G401.6 (cell line): ENCODE data around the gene TCTN1.
"Not testable (repeated sequence)": the region's sequence is repeated elsewhere in the genome, so short reads cannot be mapped to it uniquely, and the experiment has no call there.

Experiments used
- FAIRE-seq: peaks from 2 replicates; lab custom pipeline; 2012; peaks lifted over from hg19 to GRCh38; lab: Jason Lieb, UNC

Gene TCTN1

GRCh38 chr12:110585231-110585799 lies 28.6 kb upstream of the TCTN1 start:
- FAIRE-seq = no peak

GRCh38 chr12:110587102-110587501 lies 26.8 kb upstream of the TCTN1 start:
- not testable (repeated sequence) for FAIRE-seq

DNA sequence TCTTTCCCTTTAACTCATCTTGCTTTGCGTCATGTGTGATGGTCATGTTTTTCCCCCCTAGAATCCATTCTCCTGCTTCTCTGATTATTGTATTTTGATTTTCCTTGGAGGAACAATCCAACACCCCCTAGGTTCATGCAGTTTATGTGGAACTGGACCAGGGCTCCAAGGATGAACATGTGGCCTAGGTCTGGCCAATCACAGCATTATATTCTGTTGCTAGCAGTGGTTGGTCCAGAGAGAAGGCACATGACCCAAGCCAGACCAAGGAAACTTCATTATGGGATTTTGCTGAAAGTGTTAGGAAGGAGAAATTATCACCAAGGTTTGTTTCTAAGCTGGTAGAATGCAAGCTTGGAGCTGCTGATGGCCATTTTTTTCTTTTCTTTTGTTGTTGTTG lies 23.9 kb upstream of the TCTN1 start:
- FAIRE-seq = no peak

GRCh38 chr12:110590806-110591326 lies 23.1 kb upstream of the TCTN1 start:
- peak; percentile 51 for FAIRE-seq

DNA sequence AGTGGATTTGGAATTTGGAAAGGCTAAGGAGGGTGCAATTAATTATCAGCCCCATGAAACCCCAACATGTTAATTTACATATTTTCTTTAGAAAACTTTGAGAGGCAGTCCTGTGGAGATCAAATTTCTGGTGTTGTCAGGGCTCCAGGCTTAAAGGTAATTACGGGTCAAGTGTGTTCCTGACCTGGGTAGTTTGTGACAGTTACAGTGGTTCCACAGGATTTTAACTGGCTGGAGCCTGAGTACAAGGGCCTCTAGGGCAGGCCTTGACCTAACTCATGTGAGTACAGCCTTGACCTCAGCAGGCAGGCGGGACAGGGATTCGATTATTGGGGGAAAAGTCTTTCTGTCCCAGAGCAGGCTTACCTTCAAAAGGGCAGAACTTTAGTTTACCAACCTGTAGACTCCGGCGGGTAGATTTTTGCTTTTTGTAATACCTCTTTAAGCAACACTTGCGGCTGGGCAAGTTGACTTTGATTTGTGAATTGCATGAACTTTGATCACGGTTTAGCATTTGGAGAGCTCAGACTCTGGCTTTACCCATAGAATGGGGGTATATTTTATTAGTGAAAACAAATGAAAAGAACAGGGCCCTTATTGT lies 22.4 kb upstream of the TCTN1 start:
- no peak for FAIRE-seq

DNA sequence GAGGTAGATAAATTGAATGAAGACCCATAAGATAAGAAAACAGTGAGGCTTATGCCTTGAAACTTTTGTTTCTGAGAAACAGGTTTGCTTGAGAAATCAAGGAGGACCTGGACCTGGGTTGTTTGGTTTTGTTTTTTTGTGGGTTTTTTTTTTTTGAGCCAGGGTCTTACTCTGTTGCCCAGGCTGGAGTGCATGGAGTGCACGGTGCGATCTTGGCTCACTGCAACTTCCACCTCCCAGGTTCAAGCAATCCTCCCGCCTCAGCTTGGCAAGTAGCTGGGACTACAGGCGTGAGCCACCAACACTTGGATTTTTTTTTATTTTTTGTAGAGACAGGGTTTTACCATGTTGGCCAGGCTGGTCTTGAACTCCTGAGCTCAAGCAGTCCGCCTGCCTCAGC lies 21.9 kb upstream of the TCTN1 start:
- FAIRE-seq = no peak

GRCh38 chr12:110592919-110593318 lies 21.0 kb upstream of the TCTN1 start:
- not testable (repeated sequence) for FAIRE-seq

- FAIRE-seq = no peak
Observed at GRCh38 chr12:110597885-110598284, 16.0 kb upstream of the TCTN1 start.

- FAIRE-seq = no peak
Observed at GRCh38 chr12:110599334-110599733, 14.6 kb upstream of the TCTN1 start.

DNA sequence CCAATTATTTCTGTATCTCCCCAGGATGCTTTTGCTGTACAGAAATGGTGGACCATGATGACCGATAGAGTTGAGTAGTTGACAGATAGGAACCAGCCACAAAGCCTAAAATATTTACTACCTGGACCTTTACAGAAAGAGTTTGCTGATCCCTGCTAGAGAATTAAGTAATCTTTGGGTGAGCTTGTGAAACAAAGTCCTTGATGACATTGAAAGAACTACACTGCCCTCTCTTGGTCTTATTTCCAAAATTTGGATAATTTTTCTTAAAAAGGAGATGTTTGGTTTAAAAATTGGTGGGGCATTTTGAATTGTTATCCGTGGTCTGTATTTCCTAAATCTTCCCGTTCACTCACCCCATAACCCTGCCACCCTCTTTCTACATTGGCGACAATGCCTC lies 13.7 kb upstream of the TCTN1 start:
- FAIRE-seq = peak; percentile 90

DNA sequence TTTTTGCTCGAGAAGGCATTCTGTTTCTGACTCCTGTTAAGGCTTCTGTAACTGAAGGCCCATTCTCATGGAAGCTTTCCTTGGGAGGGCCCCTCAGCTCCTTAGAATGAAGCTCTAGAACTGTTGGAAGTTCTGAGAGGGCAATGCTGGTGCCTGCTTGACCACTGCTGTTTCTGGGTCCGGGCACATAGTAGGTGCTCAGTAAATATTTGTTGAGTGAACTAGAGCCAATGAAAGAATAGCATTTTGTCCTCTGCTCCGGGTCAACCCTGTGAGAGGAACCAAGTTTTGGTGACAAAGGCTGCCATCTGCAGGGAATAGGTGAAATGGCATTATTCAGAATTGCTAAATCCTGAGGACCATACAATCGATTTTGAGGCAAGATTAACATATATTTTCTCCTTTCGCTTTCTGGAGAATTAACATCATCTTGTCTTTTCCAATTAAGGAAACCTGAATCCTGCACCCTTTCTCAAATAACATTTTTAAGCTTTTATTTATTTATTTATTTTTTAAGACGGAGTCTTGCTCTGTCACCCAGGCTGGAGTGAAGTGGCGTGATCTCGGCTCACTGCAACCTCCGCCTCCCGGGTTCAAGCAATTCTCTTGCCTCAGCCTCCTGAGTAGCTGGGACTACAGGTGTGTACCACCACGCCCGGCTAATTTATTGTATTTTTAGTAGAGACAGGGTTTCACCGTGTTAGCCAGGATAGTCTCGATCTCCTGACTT lies 11.7 kb upstream of the TCTN1 start:
- FAIRE-seq = peak; percentile 90

GRCh38 chr12:110606253-110606611 lies 7.7 kb upstream of the TCTN1 start:
- FAIRE-seq = no peak

GRCh38 chr12:110613071-110613770 lies 708 bp upstream of the TCTN1 start:
- FAIRE-seq = no peak

- FAIRE-seq = no peak
Observed at GRCh38 chr12:110615171-110615570, 1.2 kb downstream of the TCTN1 start.

- FAIRE-seq = no peak
Observed at GRCh38 chr12:110616471-110617115, 2.7 kb downstream of the TCTN1 start.

GRCh38 chr12:110619534-110619953 lies 5.6 kb downstream of the TCTN1 start:
- FAIRE-seq = no peak

DNA sequence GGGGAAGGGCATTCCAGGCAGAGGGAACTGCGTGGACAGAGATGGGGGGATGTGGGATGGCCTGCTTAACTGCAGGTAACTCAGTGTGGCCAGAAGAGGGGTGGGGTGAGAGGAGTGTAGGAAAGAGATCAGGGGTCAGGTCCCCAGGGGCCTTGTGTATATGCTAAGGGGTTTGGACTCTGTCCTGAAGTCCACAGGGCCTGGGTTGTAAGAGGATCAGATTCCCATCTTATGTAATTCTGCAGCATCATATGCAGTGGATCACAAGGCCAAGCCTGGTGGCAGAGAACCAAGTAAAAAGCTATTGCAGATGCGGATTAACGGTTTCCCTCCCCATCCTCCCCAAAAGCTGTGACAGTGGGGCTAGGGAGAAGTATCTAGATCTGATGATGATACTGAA lies 8.7 kb downstream of the TCTN1 start:
- FAIRE-seq = no peak

DNA sequence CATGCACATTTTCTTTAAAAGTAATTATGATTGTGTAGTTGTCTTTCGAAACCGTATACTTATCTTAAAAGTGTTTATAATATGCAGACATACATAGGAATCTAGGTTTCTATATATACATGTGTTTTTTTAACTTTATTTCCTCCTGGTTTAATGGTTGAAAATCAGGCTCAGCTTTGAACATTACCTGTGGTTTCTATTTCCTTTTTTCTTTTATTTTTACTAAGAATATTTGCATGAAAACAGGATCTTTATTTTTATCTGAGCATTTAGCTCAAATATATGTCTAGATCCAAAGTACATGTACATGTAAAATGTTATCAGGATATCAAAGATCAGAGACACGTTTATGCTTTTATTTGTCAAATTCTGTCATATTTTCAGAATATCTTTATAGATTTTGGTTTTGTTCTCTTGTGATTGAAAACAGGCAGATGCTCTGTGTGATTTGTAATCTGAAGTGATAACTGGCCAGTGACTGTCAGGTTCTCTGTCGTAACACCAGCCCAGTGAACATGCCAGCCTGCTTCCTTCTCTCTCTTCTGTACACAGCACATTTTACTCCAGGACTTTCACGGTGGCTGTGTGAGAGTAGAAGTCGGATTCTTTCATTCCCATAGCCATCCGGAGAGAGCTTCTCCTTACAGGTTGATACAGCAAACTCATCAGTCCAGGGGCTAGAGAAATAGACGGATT lies 13.7 kb downstream of the TCTN1 start:
- no peak for FAIRE-seq

- no peak for FAIRE-seq
Observed at GRCh38 chr12:110635055-110635454, 21.1 kb downstream of the TCTN1 start.

DNA sequence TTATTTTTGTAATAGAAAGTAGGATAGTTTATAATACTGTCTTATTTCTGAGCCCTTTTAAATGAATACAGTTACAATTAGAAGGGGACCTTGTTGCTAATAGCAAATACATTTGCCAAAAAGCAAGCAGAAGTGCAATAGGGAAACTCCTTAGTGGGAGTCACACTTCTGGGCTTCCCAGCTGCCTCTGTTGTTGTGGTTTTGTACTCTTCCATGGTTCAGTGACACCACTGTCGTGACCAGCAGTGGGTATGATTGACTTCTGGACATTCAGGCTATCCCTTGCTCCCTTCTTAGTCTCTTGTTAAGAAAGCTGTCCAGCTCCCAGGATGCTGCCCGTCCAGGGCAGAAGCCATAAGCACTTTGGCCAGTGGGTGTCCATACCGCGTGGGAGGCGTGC lies 22.6 kb downstream of the TCTN1 start:
- FAIRE-seq = no peak

DNA sequence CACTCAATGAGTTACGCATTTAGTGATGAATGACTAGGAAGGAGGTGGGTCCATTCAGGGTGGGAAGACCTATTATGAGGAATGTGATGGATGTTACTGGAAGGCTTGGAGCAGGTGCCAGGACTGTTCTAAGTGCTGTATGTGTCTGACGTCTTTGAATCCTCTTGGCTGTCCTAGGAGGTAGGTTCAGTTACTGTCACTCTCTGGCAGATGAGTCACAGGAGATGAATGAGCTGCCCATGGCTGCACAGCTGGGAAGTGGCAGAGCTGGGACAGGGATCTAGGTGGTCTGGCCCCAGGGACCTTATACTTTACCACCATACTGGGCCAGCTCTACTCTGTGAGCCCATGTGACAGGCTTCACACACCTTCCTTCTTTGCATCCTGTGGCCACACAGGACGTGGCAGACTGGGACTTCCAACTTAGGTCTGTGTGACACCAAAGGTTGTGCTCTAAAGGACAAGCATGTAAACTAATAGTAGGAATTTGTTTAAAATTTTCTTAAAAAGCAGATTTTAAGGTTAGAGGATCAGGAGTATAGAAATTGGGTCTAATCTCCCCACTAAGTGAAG lies 24.0 kb downstream of the TCTN1 start:
- no peak for FAIRE-seq

GRCh38 chr12:110638796-110639195 lies 24.9 kb downstream of the TCTN1 start:
- no peak for FAIRE-seq
